Peyer's patch (tissue), 4 donors: Measurements from ENCODE around the gene PLEKHM3. TPM values are rescaled to one million over a fixed set of nuclear protein-coding genes. Genes with fewer than 3 reads are reported as not detected.
A peak's percentile ranks its signal among the peaks of the same experiment; 100 is the strongest.

ENCODE experiments used
- DNase-seq, 3 donors: peaks; one replicate each; pipeline ENCODE4 v3.0.0-alpha.2; 2017 to 2019
- H3K27ac ChIP-seq, 4 donors: fragments of 200-600 bp; sonication (generic); one replicate each; pipeline ENCODE4 v1.5.1; 2016 to 2019
- H3K27me3 ChIP-seq, 2 donors: fragments of 200-600 bp; sonication (generic); one replicate each; pipeline ENCODE4 v1.5.1; 2019
- H3K36me3 ChIP-seq, 3 donors: fragments of 200-600 bp; sonication (generic); one replicate each; pipeline ENCODE4 v1.5.1; 2016 to 2019
- H3K4me1 ChIP-seq, 4 donors: fragments of 200-600 bp; sonication (generic); one replicate each; pipeline ENCODE4 v1.5.1; 2016 to 2019
- H3K4me3 ChIP-seq, 4 donors: fragments of 200-600 bp; sonication (generic); 1 replicate in 3 of 4; 2 replicates in 1 of 4; pipeline ENCODE4 v1.5.1; 2016 to 2019; ENCODE audit warnings: mild to moderate bottlenecking in 1 of 4
- H3K9me3 ChIP-seq, 4 donors: fragments of 200-600 bp; sonication (generic); one replicate each; pipeline ENCODE4 v1.5.1; 2016 to 2019; ENCODE audit warnings: mild to moderate bottlenecking in 1 of 4
- POLR2A ChIP-seq, 2 donors: fragments of 450-650 bp; IDR thresholded peaks; one replicate each; pipeline ENCODE4 v1.5.1; 2017; ENCODE audit warnings: antibody characterized with exemption in 2 of 2, mild to moderate bottlenecking in 2 of 2, moderate library complexity in 2 of 2
- total RNA-seq, 4 donors: library from RNA; depleted of rRNA; stranded (reverse); fragments of >200 nt; gene quantifications; one replicate each; pipeline ENCODE4 v1.1.0, GENCODE V29; 2016
- TF ChIP-seq, protein P1 (sequence below), 6 experiments: fragments of 450-650 bp in 4 of 6; fragments of 200-600 bp in 2 of 6; sonication (generic) in 1 of 6; IDR thresholded peaks; one replicate each; pipeline ENCODE4 v1.5.1; 2017 to 2019; ENCODE audit warnings: antibody characterized with exemption in 6 of 6, mild to moderate bottlenecking in 3 of 6, moderate library complexity in 1 of 6

PLEKHM3 gene, protein sequence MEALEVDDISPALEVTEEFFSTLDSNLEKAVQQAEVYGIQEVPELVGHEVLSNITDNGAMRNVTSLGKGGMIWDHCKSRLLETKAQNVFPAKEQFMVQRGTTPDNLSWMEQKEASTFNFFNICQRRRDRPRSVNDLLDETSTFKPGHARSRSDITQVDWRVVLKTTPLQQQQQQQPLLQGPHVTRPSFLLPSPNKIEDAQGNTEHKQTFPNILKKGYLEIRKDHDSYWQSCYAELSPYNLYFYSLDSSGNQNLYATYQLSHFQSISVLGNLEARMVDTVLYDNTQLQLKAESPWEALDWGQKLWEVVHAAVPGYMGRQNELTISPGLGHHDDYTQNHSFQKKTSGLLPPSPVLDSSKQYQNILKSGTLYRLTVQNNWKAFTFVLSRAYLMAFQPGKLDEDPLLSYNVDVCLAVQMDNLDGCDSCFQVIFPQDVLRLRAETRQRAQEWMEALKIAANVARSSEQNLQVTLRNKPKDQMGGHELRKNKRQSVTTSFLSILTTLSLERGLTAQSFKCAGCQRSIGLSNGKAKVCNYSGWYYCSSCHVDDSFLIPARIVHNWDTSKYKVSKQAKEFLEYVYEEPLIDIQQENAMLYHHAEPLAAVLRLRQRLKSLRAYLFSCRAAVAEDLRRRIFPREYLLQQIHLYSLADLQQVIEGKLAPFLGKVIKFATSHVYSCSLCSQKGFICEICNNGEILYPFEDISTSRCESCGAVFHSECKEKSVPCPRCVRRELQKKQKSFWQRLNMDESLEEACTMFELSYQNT
- 10 to 100 TPM; 14.4 to 45.4 (median 22.7) TPM for total RNA-seq

- Histone ChIP-seq H3K36me3 (no peaks in the 10 kb centered on the region), H3K4me1 (peaks cover 0 to 6% (median 1%) of the 10 kb centered on the region in 4 donors), H3K4me3 (peak within 1 kb of the TSS; percentile 56 to 92 (median 66)), H3K27me3 (no peaks in the 10 kb centered on the region), H3K27ac (peak within 1 kb of the TSS; percentile 60 to 82 (median 64)), H3K9me3 (no peaks in the 10 kb centered on the region)
- DNase-seq = peak; percentile 78 to 93 (median 91)
- peak; percentile 57 to 78 for TF ChIP-seq POLR2A (IDR thresholded peaks at IDR 0.05)
- TF ChIP-seq, protein P1, sequence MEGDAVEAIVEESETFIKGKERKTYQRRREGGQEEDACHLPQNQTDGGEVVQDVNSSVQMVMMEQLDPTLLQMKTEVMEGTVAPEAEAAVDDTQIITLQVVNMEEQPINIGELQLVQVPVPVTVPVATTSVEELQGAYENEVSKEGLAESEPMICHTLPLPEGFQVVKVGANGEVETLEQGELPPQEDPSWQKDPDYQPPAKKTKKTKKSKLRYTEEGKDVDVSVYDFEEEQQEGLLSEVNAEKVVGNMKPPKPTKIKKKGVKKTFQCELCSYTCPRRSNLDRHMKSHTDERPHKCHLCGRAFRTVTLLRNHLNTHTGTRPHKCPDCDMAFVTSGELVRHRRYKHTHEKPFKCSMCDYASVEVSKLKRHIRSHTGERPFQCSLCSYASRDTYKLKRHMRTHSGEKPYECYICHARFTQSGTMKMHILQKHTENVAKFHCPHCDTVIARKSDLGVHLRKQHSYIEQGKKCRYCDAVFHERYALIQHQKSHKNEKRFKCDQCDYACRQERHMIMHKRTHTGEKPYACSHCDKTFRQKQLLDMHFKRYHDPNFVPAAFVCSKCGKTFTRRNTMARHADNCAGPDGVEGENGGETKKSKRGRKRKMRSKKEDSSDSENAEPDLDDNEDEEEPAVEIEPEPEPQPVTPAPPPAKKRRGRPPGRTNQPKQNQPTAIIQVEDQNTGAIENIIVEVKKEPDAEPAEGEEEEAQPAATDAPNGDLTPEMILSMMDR (IDR thresholded peaks at IDR 0.05) = peak in 2 of 6 experiments; percentile 7 to 15
These were observed at the start of gene PLEKHM3 for GRCh38 chr2:208025037-208025813. PLEKHM3 (minus strand) TSS chr2:208025527; CDS start chr2:208001639, 23,888 bp downstream.

DNA sequence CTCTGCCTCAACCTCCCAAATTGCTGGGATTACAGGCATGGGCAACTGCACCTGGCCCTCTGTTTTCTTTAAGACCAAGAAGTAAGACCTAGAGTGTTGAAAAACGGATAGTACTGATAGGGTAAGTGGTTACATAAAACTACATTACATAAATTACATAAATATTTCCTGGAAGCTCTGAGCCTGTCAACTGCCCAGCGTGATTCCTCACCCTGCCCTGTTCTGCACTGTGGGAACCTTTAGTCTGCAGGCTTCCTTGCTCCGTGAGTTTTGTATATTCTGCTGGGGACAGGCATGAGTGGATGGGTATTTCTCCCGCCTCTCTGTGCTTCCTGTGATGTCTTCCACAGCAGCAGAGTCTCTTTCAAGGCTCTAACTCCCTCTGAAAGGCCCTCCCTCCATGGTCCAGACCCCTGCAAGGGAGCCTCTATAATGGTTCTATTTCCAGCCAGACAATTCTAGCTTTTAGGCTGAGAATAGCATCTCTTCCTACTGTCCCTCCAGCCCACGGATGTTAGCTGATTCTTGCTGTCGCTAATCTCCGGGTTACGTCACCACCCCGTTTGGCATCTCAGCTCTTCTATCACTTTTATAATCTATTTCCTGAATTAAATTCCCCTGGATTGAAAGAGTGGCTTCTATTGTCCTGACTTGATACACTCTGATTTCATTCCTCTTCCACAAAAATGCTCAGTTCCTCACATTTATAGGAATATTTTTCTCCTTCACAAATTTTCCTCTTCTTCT, 49.5 kb upstream of the PLEKHM3 start:
- Histone ChIP-seq H3K4me1 (no peaks in the 10 kb centered on the region), H3K27ac (no peak overlapping the region), H3K9me3 (no peaks in the 10 kb centered on the region), H3K36me3 (no peaks in the 10 kb centered on the region), H3K4me3 (no peak overlapping the region), H3K27me3 (no peaks in the 10 kb centered on the region)
- TF ChIP-seq, protein P1 (IDR thresholded peaks at IDR 0.05) = no peak
- no peak for TF ChIP-seq POLR2A (IDR thresholded peaks at IDR 0.05)
- DNase-seq = no peak

DNA sequence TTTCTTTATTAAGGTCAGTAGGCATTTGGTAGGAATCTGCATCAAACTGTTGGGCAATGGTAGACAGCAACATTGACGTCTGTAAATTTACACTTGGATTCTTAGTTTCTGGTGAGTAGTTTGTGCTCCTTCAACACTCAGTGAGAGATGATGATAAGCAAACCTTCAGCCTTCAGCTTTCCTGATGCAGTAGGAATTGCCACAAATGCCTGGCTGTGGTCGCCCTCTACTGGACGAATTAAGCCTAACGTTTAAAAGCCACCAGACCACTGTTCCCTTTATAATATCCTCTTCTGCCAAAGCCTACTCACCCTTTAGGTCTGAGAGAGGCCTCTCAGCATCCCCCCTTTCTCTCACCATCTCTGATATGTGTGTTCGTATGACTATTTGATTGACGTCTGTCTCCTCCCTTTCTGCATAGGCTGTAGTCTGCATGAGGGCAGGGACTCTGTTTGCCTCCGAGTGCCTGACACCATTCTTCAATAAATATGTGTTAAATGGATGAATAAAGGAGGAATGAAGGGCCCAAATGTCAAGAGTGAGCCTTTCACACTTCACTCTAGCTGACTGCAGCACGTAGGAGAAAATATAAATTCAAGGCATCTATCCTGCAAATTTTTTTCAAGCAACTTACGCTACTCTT, 47.0 kb upstream of the PLEKHM3 start:
- DNase-seq = peak in 2 of 3 donors; percentile 47 to 85
- Histone ChIP-seq H3K9me3 (no peaks in the 10 kb centered on the region), H3K27me3 (no peaks in the 10 kb centered on the region), H3K27ac (no peak overlapping the region), H3K36me3 (no peaks in the 10 kb centered on the region), H3K4me3 (no peak overlapping the region), H3K4me1 (no peaks in the 10 kb centered on the region)
- TF ChIP-seq POLR2A (IDR thresholded peaks at IDR 0.05) = no peak
- TF ChIP-seq, protein P1 (IDR thresholded peaks at IDR 0.05) = peak; percentile 20 to 87 (median 76)

GRCh38 chr2:208069186-208069585, 43.9 kb upstream of the PLEKHM3 start:
- no peaks in the 10 kb centered on the region for H3K36me3 ChIP-seq
- no peak overlapping the region for H3K27ac ChIP-seq
- no peaks in the 10 kb centered on the region for H3K4me1 ChIP-seq
- TF ChIP-seq, protein P1 (IDR thresholded peaks at IDR 0.05) = no peak
- no peak for TF ChIP-seq POLR2A (IDR thresholded peaks at IDR 0.05)
- H3K4me3 ChIP-seq = no peak overlapping the region
- DNase-seq = no peak
- H3K27me3 ChIP-seq = no peaks in the 10 kb centered on the region
- no peaks in the 10 kb centered on the region for H3K9me3 ChIP-seq
